Measurements from ENCODE around the gene PNPO. TPM values are rescaled to one million over a fixed set of nuclear protein-coding genes. Genes with fewer than 3 reads are reported as not detected.

PNPO gene
- polyA plus RNA-seq, 1 donor from 2014 or later = 1.7 TPM

DNA sequence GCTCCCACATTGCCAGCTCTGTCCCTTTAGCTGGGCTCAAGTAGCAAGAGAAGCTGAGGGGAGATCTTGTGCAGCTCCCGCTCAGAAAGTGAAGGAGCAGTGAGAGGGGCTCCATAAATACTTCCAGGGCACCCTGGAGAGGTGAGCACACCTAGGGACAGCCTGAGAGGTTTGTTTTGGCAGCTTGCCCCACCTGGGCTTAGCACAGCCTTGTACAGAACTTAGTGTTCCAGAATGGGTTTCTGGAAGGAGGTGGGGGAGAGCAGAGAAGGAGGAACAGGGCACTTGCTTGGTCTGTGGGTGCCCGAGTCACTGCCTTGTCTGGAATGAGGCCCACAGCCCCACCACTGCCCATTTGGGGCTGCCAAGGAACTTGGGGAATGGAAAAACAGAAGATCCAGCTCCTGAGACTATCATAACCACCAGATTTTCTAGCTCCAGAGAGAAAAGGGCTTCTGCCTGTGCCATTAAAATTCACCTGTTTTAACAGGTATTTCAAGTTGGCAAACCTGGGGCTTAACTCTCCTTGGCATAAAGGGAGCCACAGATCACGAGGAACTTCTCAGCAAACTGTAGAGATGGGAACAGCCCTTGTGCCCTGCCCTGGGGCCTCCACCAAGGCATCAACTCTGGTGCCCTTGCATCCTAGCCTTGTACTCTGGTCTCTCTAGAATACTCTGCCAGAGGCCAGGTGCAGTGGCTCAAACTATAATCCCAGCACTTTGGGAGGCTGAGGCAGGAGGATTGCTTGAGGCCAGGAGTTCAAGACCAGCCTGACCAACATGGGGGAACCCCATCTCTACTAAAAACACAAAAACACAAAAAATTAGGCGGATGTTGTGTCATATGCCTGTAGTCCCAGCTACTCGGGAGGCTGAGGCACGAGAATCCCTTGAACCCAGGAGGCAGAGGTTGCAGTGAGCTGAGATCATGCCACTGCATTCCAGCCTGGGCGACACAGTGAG lies 14.4 kb downstream of the PNPO start:
- H3K9me2 ChIP-seq (ENCODE audit: insufficient read depth, low read length) = no peaks in the 10 kb centered on the region
- no peaks in the 10 kb centered on the region for H4K20me1 ChIP-seq (ENCODE audit: insufficient read depth)
- H3K9ac ChIP-seq (ENCODE audit: low read length) = no peak overlapping the region
- H3K27me3 ChIP-seq (ENCODE audit: insufficient read depth, low read depth, low read length) = no peaks in the 10 kb centered on the region
- H2AFZ ChIP-seq (ENCODE audit: low read depth, low read length) = no peak overlapping the region
- H3K27ac ChIP-seq (ENCODE audit: low read length) = no peak overlapping the region
- no peaks in the 10 kb centered on the region for H3F3A ChIP-seq (ENCODE audit: insufficient read depth, low read length, poor library complexity, severe bottlenecking)
- no peaks in the 10 kb centered on the region for H3K79me2 ChIP-seq (replicated peaks; ENCODE audit: insufficient read depth, low read length)
- TF ChIP-seq POLR2AphosphoS5 (IDR thresholded peaks at IDR 0.05) (no peak), RAD21 (conservative IDR thresholded peaks at IDR 0.05) (no peak), EP300 (conservative IDR thresholded peaks at IDR 0.05; ENCODE audit: poor library complexity, severe bottlenecking) (no peak), SMC3 (conservative IDR thresholded peaks at IDR 0.05; ENCODE audit: poor library complexity) (no peak), TAF1 (IDR thresholded peaks at IDR 0.05; ENCODE audit: low read depth) (no peak), MXI1 (conservative IDR thresholded peaks at IDR 0.05; ENCODE audit: poor library complexity, severe bottlenecking) (no peak), EZH2 (IDR thresholded peaks at IDR 0.05; ENCODE audit: borderline replicate concordance, insufficient read depth, low read length, poor library complexity, severe bottlenecking) (no peak)
- TF ChIP-seq, protein P1, sequence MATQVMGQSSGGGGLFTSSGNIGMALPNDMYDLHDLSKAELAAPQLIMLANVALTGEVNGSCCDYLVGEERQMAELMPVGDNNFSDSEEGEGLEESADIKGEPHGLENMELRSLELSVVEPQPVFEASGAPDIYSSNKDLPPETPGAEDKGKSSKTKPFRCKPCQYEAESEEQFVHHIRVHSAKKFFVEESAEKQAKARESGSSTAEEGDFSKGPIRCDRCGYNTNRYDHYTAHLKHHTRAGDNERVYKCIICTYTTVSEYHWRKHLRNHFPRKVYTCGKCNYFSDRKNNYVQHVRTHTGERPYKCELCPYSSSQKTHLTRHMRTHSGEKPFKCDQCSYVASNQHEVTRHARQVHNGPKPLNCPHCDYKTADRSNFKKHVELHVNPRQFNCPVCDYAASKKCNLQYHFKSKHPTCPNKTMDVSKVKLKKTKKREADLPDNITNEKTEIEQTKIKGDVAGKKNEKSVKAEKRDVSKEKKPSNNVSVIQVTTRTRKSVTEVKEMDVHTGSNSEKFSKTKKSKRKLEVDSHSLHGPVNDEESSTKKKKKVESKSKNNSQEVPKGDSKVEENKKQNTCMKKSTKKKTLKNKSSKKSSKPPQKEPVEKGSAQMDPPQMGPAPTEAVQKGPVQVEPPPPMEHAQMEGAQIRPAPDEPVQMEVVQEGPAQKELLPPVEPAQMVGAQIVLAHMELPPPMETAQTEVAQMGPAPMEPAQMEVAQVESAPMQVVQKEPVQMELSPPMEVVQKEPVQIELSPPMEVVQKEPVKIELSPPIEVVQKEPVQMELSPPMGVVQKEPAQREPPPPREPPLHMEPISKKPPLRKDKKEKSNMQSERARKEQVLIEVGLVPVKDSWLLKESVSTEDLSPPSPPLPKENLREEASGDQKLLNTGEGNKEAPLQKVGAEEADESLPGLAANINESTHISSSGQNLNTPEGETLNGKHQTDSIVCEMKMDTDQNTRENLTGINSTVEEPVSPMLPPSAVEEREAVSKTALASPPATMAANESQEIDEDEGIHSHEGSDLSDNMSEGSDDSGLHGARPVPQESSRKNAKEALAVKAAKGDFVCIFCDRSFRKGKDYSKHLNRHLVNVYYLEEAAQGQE (IDR thresholded peaks at IDR 0.05; ENCODE audit: borderline replicate concordance) = no peak
- TF ChIP-seq, protein P2, sequence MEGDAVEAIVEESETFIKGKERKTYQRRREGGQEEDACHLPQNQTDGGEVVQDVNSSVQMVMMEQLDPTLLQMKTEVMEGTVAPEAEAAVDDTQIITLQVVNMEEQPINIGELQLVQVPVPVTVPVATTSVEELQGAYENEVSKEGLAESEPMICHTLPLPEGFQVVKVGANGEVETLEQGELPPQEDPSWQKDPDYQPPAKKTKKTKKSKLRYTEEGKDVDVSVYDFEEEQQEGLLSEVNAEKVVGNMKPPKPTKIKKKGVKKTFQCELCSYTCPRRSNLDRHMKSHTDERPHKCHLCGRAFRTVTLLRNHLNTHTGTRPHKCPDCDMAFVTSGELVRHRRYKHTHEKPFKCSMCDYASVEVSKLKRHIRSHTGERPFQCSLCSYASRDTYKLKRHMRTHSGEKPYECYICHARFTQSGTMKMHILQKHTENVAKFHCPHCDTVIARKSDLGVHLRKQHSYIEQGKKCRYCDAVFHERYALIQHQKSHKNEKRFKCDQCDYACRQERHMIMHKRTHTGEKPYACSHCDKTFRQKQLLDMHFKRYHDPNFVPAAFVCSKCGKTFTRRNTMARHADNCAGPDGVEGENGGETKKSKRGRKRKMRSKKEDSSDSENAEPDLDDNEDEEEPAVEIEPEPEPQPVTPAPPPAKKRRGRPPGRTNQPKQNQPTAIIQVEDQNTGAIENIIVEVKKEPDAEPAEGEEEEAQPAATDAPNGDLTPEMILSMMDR (IDR thresholded peaks at IDR 0.05; ENCODE audit: poor library complexity, severe bottlenecking) = no peak
- H3K4me2 ChIP-seq (ENCODE audit: low read length) = no peak overlapping the region
- H3K9me3 ChIP-seq (ENCODE audit: low read length) = no peaks in the 10 kb centered on the region
- no peak overlapping the region for H3K4me3 ChIP-seq (ENCODE audit: low read length)
- no peaks in the 10 kb centered on the region for H3K36me3 ChIP-seq (ENCODE audit: insufficient read depth, low read length)

DNA sequence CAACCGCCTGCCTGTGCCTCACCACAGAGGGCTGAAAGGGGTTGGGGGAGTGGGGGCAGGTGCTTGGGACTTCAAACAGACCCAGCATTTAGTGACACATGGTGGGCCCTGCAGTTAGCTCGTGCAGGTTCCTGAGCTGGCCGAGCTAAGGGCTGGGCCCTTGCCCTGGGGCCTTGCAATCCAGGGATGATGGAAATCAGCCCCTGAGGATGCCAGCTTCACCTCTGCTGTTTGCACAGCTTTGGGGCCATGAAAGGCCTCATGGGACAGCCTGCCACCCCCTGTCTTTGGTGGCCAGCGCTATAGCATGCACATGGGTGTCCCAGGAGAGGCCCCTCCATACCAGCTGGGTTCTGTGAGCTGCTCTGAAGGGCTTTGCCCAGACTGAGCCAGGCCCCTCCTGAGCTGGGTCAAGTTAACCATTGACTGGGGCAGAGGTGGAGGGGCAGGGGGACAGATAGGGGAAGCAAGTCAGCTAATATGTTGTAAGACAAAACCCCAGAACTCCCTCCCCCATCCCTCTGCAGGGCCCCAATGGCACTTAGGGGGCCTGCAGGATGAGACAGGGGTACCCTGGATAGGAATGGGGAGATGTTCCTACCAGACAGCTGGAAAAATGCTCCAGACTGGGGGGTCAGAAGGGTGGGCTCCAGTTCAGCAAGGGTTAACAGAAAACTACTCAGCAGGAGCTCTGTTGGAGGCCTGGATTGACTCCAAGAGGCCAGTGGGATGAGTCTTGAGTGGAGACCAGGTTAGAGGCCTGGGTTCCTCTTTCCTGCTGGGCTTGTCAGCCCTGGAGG lies 15.6 kb downstream of the PNPO start:
- TF ChIP-seq SMC3 (conservative IDR thresholded peaks at IDR 0.05; ENCODE audit: poor library complexity) (no peak), MXI1 (conservative IDR thresholded peaks at IDR 0.05; ENCODE audit: poor library complexity, severe bottlenecking) (no peak), RAD21 (conservative IDR thresholded peaks at IDR 0.05) (no peak), EP300 (conservative IDR thresholded peaks at IDR 0.05; ENCODE audit: poor library complexity, severe bottlenecking) (no peak), POLR2AphosphoS5 (IDR thresholded peaks at IDR 0.05) (no peak), EZH2 (IDR thresholded peaks at IDR 0.05; ENCODE audit: borderline replicate concordance, insufficient read depth, low read length, poor library complexity, severe bottlenecking) (no peak), TAF1 (IDR thresholded peaks at IDR 0.05; ENCODE audit: low read depth) (no peak)
- TF ChIP-seq, protein P1 (IDR thresholded peaks at IDR 0.05; ENCODE audit: borderline replicate concordance) = no peak
- TF ChIP-seq, protein P2 (IDR thresholded peaks at IDR 0.05; ENCODE audit: poor library complexity, severe bottlenecking) = no peak
- Histone ChIP-seq H3K9me3 (ENCODE audit: low read length) (no peaks in the 10 kb centered on the region), H3K27ac (ENCODE audit: low read length) (no peak overlapping the region), H3K9ac (ENCODE audit: low read length) (no peak overlapping the region), H2AFZ (ENCODE audit: low read depth, low read length) (no peak overlapping the region), H3K27me3 (ENCODE audit: insufficient read depth, low read depth, low read length) (no peaks in the 10 kb centered on the region), H3K79me2 (replicated peaks; ENCODE audit: insufficient read depth, low read length) (no peaks in the 10 kb centered on the region), H3K4me2 (ENCODE audit: low read length) (no peak overlapping the region), H3K4me3 (ENCODE audit: low read length) (no peak overlapping the region), H3K9me2 (ENCODE audit: insufficient read depth, low read length) (no peaks in the 10 kb centered on the region), H3F3A (ENCODE audit: insufficient read depth, low read length, poor library complexity, severe bottlenecking) (no peaks in the 10 kb centered on the region), H3K36me3 (ENCODE audit: insufficient read depth, low read length) (no peaks in the 10 kb centered on the region), H4K20me1 (ENCODE audit: insufficient read depth) (no peaks in the 10 kb centered on the region)

Data from neural cell (in vitro differentiated cells).